Central memory CD8-positive, alpha-beta T cell (primary cell): ENCODE measurements around the gene HOXB8.

Experiments used
- ATAC-seq: fragments of 150-1000 bp; cut with Tn5 transposase; replicated peaks from 2 replicates; pipeline ENCODE4 v1.10.0; 2022; ENCODE audit warnings: mild to moderate bottlenecking, moderate FRiP score, moderate number of reproducible peaks; ENCODE audit not compliant: poor library complexity, severe bottlenecking; ENCODE audit errors: extremely low read depth
- DNase-seq, 2 donors: peaks; one replicate each; pipeline ENCODE4 v3.0.0; 2021; ENCODE audit warnings: low spot score in 2 of 2
- H3K27ac Mint-ChIP-seq: one replicate; pipeline ENCODE4 v1.8.0; 2022; ENCODE audit warnings: low read depth, mild to moderate bottlenecking, moderate library complexity, mixed read lengths
- H3K27me3 Mint-ChIP-seq: one replicate; pipeline ENCODE4 v1.8.0; 2022; ENCODE audit warnings: mixed read lengths
- H3K36me3 Mint-ChIP-seq: one replicate; pipeline ENCODE4 v1.8.0; 2022; ENCODE audit warnings: mild to moderate bottlenecking, moderate library complexity, mixed read lengths; ENCODE audit not compliant: insufficient read depth
- H3K4me1 Mint-ChIP-seq: one replicate; pipeline ENCODE4 v1.8.0; 2022; ENCODE audit warnings: mixed read lengths
- H3K4me3 Mint-ChIP-seq: one replicate; pipeline ENCODE4 v1.8.0; 2022; ENCODE audit warnings: mild to moderate bottlenecking, moderate library complexity, mixed read lengths
- H3K9me3 Mint-ChIP-seq: one replicate; pipeline ENCODE4 v1.8.0; 2022; ENCODE audit warnings: mixed read lengths

Gene HOXB8

DNA sequence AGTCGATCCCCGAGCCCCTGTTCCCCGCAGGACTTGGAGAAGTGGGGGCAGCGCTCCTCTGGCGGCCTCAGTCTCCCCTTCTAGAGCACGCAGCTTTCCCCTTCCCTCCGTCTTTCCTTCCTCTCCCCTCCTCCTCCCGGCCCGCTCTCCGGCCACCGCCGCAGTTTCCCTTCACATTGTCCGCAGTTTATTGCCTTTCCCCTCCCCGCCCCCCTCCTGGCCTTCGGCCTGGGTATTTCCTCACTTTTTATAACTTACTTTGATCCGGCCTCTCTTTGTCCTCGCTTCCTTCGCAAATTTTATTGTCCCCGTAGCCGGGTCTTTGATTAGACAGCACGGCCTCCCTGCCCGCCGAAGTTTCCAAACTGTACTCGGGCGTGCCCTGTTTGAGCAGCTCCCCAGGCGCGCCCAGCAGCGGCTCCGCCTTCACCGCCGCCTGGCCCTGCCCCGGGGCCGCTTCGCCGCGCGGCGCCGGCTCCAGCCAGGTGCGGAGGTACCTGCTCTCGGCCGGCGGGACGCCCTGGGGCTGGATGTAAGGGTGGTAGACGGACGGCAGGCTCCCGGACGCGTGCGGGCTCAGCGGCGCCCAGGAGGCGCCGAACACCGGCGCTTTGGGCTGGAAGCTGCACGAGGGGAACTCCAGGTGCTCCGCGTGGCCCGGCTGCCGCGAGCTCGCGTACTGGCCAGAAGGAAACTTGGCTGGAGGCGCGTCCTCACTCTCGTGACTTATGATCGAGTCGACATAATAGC is 10.6 kb upstream of the HOXB8 start:
- peaks cover 2% of the 10 kb centered on the region for H3K36me3 Mint-ChIP-seq
- peaks cover 96% of the 10 kb centered on the region for H3K27me3 Mint-ChIP-seq
- H3K4me1 Mint-ChIP-seq = peaks cover 16% of the 10 kb centered on the region
- ATAC-seq (peak; percentile 61), DNase-seq (no peak)
- peak overlapping the region; percentile 82 for H3K4me3 Mint-ChIP-seq
- H3K9me3 Mint-ChIP-seq = no peaks in the 10 kb centered on the region
- H3K27ac Mint-ChIP-seq = no peak overlapping the region

DNA sequence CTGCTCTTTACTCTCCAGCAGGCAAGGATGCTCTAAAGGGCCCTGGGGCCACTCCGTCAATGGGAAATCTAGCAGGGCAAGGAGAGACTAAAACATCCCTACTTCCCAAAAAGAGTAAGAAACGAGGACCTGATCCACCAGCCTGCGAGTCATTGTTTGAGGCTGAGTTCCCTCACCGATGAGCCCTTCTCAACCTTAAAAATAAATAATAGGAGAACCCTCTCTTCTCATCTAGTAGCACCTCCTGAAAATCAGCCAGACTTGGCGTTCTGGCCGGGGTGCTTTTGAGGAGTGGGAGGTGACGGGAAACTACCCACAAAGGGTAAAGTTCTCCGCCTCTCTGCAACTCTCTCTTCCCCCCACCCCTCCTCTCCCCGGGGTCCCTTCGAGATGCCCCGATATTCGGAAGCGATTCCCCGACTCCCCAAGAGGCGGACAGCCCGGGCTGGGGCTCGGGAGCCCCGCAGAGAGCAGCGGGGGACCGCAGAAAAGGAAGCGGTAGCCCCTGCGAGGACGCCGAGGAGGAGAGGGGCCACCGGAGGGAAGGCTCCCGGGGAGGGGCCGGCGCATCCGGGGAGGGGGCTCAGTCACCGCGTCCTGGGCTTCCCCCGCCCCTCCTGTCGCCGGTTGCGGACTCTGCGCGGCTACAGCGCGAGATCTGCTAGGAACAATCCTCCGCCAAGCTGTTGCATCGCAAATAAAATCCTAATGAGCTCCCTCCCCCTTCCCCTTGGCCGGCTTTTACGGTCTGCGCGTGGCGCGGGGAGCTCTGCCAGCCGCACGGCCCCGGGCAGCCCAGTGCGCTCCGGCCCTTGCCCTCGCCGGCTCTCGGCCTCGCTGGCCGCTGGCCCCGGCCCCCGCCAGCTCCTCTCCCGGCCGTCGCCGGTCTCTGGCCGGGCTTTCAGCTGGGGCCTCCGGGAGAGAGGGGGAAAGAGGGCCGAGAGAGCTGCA is 9.7 kb upstream of the HOXB8 start:
- Mint-ChIP-seq H3K4me3 (peak overlapping the region; percentile 82), H3K27ac (no peak overlapping the region), H3K4me1 (peaks cover 16% of the 10 kb centered on the region)

DNA sequence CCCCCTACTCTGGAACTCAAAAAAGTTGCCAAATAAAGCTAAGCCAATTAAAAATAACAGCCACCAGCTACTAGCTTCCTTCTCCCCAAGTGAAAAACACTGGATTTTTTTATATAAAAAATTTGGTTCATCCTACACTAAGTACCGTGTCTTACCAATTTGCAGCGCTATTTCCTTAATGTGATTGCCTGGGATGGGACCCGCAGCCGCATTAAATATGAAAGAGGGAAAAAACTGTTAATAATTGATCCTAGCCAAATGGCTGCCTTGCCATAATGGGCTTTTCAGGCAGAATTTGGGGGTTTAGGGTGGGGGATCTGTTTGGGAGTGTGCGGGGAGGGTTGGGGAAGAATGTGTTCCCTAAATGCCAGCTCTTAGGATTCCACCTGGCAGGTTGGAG is 9.0 kb upstream of the HOXB8 start:
- DNase-seq (no peak), ATAC-seq (no peak)
- Mint-ChIP-seq H3K4me1 (peaks cover 16% of the 10 kb centered on the region), H3K4me3 (peak overlapping the region; percentile 32), H3K9me3 (no peaks in the 10 kb centered on the region), H3K36me3 (peaks cover 2% of the 10 kb centered on the region), H3K27me3 (peaks cover 96% of the 10 kb centered on the region), H3K27ac (no peak overlapping the region)

More for the DNA sequence above, 9.7 kb upstream of the HOXB8 start:
- DNase-seq = no peak
- no peak for ATAC-seq
- Mint-ChIP-seq H3K9me3 (no peaks in the 10 kb centered on the region), H3K36me3 (peaks cover 2% of the 10 kb centered on the region), H3K27me3 (peaks cover 96% of the 10 kb centered on the region)

DNA sequence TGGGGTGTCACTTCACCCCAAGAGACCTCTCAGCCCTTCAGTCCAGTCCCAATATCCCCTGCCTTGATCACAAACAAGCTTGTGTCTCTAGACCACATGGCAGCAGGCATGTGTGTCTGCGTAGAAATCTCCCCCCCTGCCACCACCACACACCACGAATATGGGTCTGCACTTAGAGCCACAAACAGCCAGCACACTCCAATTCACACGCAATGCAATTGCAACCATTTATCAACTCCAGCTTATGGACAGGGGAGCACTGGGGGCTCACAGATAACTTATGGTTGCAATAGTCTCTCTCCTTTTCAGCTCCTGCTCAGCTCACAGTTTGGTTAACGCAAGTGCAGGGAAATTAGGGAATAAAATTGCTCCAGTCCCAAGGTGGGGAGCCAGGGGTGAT is 8.5 kb upstream of the HOXB8 start:
- Mint-ChIP-seq H3K36me3 (peaks cover 3% of the 10 kb centered on the region), H3K4me3 (no peak overlapping the region), H3K27me3 (peaks cover 96% of the 10 kb centered on the region), H3K4me1 (peaks cover 19% of the 10 kb centered on the region), H3K27ac (no peak overlapping the region), H3K9me3 (no peaks in the 10 kb centered on the region)
- DNase-seq = no peak
- ATAC-seq = no peak

DNA sequence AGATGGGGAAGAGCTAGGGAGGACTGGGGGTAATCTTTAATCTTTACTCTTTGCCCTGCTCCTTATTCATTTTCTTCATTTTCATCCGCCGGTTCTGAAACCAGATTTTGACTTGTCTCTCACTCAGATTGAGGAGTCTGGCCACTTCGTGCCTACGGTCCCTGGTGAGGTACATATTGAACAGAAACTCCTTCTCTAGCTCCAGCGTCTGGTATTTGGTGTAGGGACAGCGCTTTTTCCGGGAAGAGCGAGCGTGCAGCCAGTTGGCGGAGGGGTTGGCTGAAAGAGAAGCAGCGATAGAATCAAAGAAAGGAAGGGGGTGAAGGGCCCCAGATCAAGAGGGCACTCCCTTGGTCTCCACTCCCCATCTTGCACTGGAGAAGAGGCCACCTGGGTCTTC is 7.8 kb upstream of the HOXB8 start:
- Mint-ChIP-seq H3K9me3 (no peaks in the 10 kb centered on the region), H3K4me3 (no peak overlapping the region)

DNA sequence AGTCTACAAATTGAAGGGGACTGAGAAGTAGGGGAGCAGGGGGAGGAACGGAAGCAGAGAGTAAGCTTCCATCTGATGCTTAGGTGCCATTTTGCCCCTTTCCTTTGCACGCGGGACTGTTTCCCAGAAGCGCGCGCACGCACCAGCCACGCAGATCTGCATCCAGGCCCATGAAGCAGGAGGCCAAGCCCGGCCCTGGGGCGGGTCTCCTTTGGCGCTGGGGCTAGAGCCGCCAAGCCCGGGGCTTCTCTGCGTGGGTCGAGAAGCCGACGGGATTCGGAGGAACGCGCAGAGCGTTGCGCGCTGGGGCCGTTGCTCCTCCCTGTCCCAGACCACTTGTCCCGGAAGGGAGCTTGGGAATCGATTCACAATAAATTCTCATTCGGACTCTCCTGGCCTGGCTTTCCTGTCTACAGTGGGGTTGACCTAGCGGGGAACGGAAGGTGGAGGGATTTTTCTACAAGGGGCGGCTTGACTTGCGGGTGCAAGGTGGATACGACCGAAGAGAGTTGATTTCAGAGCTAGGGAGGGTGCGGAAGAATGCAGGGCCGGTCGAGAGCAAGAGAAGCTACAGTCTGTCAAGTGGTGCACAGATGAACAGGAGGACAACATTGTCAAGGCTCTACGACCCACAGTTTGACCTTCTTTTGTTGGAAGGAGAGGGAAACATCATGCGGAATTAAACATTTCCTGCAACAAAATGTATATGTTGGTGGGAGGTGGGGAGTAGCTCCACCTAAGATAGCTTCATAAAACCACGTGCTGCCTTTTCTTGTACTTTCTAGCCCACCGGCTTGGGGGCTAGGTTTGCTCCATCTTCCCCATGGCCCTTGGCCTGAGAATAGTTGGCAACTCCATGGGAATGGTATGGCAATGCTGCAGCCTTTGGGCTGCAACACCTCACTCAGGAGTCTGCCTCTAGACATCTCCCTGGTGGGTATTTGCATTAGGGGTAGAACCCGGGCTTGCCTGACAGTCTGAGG is 6.6 kb upstream of the HOXB8 start:
- ATAC-seq (no peak), DNase-seq (no peak)
- H3K9me3 Mint-ChIP-seq = no peaks in the 10 kb centered on the region
- H3K4me3 Mint-ChIP-seq = no peak overlapping the region
- peaks cover 96% of the 10 kb centered on the region for H3K27me3 Mint-ChIP-seq
- H3K36me3 Mint-ChIP-seq = peaks cover 11% of the 10 kb centered on the region
- H3K4me1 Mint-ChIP-seq = peaks cover 30% of the 10 kb centered on the region
- no peak overlapping the region for H3K27ac Mint-ChIP-seq

More for the DNA sequence above, 7.8 kb upstream of the HOXB8 start:
- no peak for ATAC-seq
- Mint-ChIP-seq H3K27ac (no peak overlapping the region), H3K36me3 (peaks cover 5% of the 10 kb centered on the region), H3K4me1 (peaks cover 25% of the 10 kb centered on the region), H3K27me3 (peaks cover 96% of the 10 kb centered on the region)
- DNase-seq = no peak

DNA sequence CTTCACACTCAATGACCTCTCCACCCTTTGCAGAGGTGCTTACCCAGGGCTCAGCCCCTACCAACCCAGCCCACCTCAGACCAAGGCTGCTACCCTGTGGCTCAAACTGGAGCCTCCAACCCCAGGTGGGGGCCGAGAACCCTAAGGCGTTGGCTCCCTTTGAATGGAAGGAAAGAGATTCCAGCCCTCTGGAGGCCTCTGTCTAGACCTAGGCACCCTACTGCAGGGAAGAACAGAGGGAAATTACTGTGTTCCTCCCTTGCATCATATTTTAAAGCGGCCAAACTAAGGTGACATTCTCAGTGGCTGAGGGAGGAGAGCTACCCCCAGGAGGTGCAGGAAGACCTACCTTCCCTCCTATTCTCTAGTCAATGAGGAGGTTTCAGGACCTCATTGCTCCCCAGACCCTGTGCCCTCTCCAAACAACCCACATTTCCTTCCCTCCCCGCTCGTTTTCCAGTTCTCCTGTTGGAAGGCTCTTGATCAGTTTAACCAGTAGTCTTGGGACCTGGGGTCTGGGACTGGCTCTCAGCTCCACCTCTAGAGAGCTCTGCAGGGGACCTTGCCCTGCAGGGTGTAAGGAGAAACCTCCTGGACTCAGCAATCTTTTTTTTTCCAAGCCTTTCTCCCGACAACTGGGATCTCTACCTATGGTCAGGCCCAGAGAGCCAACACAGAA is 5.5 kb upstream of the HOXB8 start:
- Mint-ChIP-seq H3K4me3 (no peak overlapping the region), H3K36me3 (peaks cover 18% of the 10 kb centered on the region)
- DNase-seq = no peak

DNA sequence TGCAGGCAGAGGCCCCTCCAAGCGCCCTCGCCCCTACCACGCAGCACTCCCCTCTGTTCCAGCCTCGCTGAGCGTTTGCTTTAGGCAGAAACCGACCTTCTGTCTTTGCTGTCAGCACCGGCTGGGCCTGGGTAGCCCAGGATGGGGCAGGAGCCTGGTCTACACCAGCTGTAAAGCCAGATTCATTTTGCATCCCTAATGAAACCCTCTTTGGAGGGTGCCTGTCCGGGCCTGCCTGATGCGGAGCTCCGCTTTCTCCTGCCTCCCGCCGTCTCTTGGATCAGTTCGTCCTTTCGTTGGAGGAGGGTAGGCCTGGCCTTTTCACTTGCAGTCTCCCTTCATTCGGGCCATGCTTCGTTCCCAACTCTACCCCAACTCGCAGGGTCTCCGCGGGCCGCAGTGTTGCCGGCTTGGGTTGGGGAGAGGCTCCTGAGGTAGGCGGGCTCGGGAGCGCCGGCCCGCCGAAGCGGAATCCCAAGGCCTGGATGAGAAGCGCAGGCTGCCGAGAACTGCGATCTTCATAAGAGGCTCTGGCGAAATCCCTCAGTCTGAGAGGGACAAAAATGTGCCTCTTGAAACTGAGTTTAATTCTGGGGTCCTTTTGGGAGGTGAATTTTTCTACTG is 4.8 kb upstream of the HOXB8 start:
- Mint-ChIP-seq H3K9me3 (no peaks in the 10 kb centered on the region), H3K36me3 (peaks cover 23% of the 10 kb centered on the region), H3K4me1 (peaks cover 23% of the 10 kb centered on the region), H3K4me3 (no peak overlapping the region), H3K27ac (no peak overlapping the region), H3K27me3 (peaks cover 98% of the 10 kb centered on the region)
- no peak for DNase-seq
- ATAC-seq = no peak

More for the DNA sequence above, 5.5 kb upstream of the HOXB8 start:
- no peak for ATAC-seq
- Mint-ChIP-seq H3K4me1 (peaks cover 22% of the 10 kb centered on the region), H3K9me3 (no peaks in the 10 kb centered on the region), H3K27ac (no peak overlapping the region), H3K27me3 (peaks cover 96% of the 10 kb centered on the region)

DNA sequence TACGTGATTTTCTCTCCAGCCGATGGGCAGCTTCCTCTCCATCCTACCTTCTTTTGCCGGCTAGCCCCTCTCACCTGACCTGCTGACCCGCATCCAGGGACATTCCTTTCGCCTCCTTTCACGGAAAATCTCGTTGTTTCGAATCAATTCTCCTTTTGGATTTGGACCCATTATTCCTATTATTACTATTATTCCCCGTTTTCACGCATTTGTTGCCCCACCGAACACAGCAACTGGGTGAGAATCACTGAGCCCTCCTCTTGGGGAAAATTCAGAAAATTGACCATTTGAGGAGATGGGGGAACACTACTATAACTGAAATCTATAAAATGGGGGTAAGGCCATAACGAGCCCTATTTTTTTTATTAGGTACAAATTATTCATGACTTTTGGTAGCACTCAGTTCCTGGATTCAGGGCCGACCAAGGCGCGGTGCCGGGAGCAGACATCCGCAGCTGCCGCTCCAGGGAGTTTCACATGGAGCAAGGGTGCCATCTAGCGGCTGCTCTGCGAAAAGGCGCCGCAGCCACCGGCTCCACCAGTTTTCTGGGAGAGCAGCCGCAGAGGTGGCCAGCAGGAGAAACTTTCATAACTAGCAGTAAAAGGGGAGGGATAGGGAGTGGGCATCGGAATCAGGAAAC is 3.3 kb upstream of the HOXB8 start:
- ATAC-seq = peak; percentile 44
- Mint-ChIP-seq H3K4me1 (peaks cover 38% of the 10 kb centered on the region), H3K36me3 (peaks cover 30% of the 10 kb centered on the region), H3K4me3 (no peak overlapping the region), H3K27ac (no peak overlapping the region), H3K9me3 (no peaks in the 10 kb centered on the region), H3K27me3 (peaks cover 100% of the 10 kb centered on the region)
- DNase-seq = peak; percentile 73 to 81

DNA sequence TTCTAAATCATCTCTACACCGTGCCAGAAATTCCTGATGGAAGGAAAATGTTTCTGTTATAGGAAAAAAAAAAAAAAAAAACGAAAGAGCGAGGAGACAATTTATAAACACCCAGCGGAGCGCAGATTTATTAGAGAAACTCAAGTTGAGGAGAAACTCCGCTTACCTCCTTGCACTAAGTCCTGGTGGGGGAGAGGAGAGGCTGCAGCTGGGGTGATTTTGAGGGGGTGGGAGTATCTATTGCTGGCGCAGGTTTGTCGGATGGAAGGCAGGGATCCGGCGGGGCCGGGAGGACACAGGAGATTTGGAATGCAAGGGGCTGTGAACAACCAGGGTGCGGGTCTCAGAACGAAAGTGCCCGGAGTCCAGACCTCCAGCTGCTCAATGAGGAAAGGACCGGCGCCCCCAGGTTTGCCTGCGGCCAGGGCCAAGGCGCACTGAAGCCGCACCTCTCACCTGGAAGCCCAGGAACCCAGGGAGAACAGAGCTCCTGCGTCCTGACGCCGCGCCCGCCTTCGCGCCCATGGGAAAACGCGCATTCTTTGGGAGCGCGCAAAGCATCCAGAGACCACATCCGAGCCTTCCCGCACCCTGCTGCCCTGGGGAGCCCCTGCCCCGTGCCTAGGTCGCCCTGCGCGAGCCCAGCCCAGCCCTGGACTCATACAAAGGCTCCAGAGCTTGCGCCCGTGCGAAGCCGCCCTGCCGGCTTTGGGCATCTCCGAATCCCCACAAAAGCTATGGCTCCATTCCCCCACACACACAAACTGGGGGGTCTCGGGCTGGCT is 2.6 kb upstream of the HOXB8 start:
- no peak for DNase-seq
- peaks cover 30% of the 10 kb centered on the region for H3K36me3 Mint-ChIP-seq
- peak overlapping the region; percentile 39 for H3K4me3 Mint-ChIP-seq
- no peak for ATAC-seq
- H3K27ac Mint-ChIP-seq = peak overlapping the region; percentile 3
- H3K9me3 Mint-ChIP-seq = no peaks in the 10 kb centered on the region
- peaks cover 46% of the 10 kb centered on the region for H3K4me1 Mint-ChIP-seq
- H3K27me3 Mint-ChIP-seq = peaks cover 100% of the 10 kb centered on the region
